ENCODE measurements around the gene MMP25.

GRCh38 chr16:3106205-3106928 lies 60.0 kb downstream of the MMP25 start:
- TF ChIP-seq, protein P1, sequence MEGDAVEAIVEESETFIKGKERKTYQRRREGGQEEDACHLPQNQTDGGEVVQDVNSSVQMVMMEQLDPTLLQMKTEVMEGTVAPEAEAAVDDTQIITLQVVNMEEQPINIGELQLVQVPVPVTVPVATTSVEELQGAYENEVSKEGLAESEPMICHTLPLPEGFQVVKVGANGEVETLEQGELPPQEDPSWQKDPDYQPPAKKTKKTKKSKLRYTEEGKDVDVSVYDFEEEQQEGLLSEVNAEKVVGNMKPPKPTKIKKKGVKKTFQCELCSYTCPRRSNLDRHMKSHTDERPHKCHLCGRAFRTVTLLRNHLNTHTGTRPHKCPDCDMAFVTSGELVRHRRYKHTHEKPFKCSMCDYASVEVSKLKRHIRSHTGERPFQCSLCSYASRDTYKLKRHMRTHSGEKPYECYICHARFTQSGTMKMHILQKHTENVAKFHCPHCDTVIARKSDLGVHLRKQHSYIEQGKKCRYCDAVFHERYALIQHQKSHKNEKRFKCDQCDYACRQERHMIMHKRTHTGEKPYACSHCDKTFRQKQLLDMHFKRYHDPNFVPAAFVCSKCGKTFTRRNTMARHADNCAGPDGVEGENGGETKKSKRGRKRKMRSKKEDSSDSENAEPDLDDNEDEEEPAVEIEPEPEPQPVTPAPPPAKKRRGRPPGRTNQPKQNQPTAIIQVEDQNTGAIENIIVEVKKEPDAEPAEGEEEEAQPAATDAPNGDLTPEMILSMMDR (IDR thresholded peaks at IDR 0.05), result no peak
- 0 out of 2 replicates have a peak, but pooled peaks have one; percentile 94 for TF ChIP-seq SIN3A (IDR thresholded peaks at IDR 0.05; ENCODE audit: borderline replicate concordance, insufficient read depth, low read depth, low read length)
- peak; percentile 87 for TF ChIP-seq POLR2AphosphoS5 (IDR thresholded peaks at IDR 0.05; ENCODE audit: low read depth, low read length)
- TF ChIP-seq REST (IDR thresholded peaks at IDR 0.05; ENCODE audit: insufficient read depth in 1 of 2, low read depth in 2 of 2, low read length in 1 of 2), result 0 out of 4 replicates have a peak, but pooled peaks of 1 of the 2 experiments have one; percentile 37
- no peak for TF ChIP-seq TCF7L2 (IDR thresholded peaks at IDR 0.05; ENCODE audit: low read depth, low read length)

Data from Panc1 (cell line).